SK-N-MC (cell line): ENCODE measurements around the gene RASL11A.
"Not testable (repeated sequence)": the region's sequence is repeated elsewhere in the genome, so short reads cannot be mapped to it uniquely, and the experiment has no call there.

Experiments used
- DNase-seq: peaks from one replicate; pipeline ENCODE4 v3.0.0-alpha.2; 2011; ENCODE audit warnings: low read depth, low spot score
- H3K27ac ChIP-seq: fragments of 200-600 bp; sonication (generic); 2 replicates; pipeline ENCODE4 v1.5.1; 2016; ENCODE audit warnings: mixed run types
- H3K36me3 ChIP-seq: fragments of 200-600 bp; sonication (generic); 2 replicates; pipeline ENCODE4 v1.6.1; 2017; ENCODE audit warnings: antibody characterized with exemption, low read length, mixed read lengths; ENCODE audit not compliant: insufficient read depth
- H3K4me3 ChIP-seq: fragments of 200-600 bp; sonication (generic); 2 replicates; pipeline ENCODE4 v1.5.1; 2016
- H3K9ac ChIP-seq: fragments of 200-600 bp; sonication (generic); 2 replicates; pipeline ENCODE4 v1.8.0; 2017; ENCODE audit warnings: mixed run types, mixed read lengths; ENCODE audit not compliant: insufficient read length
- H3K9me3 ChIP-seq: fragments of 200-600 bp; sonication (generic); 2 replicates; pipeline ENCODE4 v1.6.1; 2017; ENCODE audit warnings: low read depth, mild to moderate bottlenecking, antibody characterized with exemption, low read length, moderate library complexity, mixed read lengths
- EZH2 ChIP-seq: fragments of 200-600 bp; sonication (generic); IDR thresholded peaks from one replicate; pipeline ENCODE4 v1.6.1; 2017; ENCODE audit warnings: antibody characterized with exemption
- FOXP2 ChIP-seq: optimal IDR thresholded peaks from 2 replicates; pipeline ENCODE3; 2011; ENCODE audit warnings: mild to moderate bottlenecking, moderate library complexity; ENCODE audit not compliant: insufficient read depth; ENCODE audit errors: extremely low read length, control extremely low read depth
- POLR2AphosphoS5 ChIP-seq: IDR thresholded peaks from 2 replicates; pipeline ENCODE4 v1.6.1; 2012; ENCODE audit warnings: mild to moderate bottlenecking, low read depth, low read length, borderline replicate concordance

The RASL11A gene

GRCh38 chr13:27309967-27310598 is 39.5 kb downstream of the RASL11A start:
- H3K4me3 ChIP-seq: no peak overlapping the region
- H3K9me3 ChIP-seq: no peaks in the 10 kb centered on the region
- no peaks in the 10 kb centered on the region for H3K36me3 ChIP-seq
- H3K27ac ChIP-seq: no peak overlapping the region
- no peak overlapping the region for H3K9ac ChIP-seq
- no peak for DNase-seq
- TF ChIP-seq EZH2 (no peak), POLR2AphosphoS5 (no peak), FOXP2 (no peak)

- Histone ChIP-seq H3K9ac (no peak overlapping the region), H3K36me3 (no peaks in the 10 kb centered on the region), H3K27ac (no peak overlapping the region), H3K4me3 (no peak overlapping the region), H3K9me3 (no peaks in the 10 kb centered on the region)
- no peak for DNase-seq
- TF ChIP-seq EZH2: no peak
- no peak for TF ChIP-seq POLR2AphosphoS5
- TF ChIP-seq FOXP2: no peak
Measured at GRCh38 chr13:27310946-27311345, 40.3 kb downstream of the RASL11A start.

GRCh38 chr13:27311518-27312210 is 41.0 kb downstream of the RASL11A start:
- Histone ChIP-seq H3K9me3 (no peaks in the 10 kb centered on the region), H3K27ac (no peak overlapping the region), H3K36me3 (no peaks in the 10 kb centered on the region), H3K4me3 (no peak overlapping the region), H3K9ac (no peak overlapping the region)
- no peak for DNase-seq
- TF ChIP-seq FOXP2 (no peak), POLR2AphosphoS5 (no peak), EZH2 (no peak)

GRCh38 chr13:27313770-27314169 is 43.1 kb downstream of the RASL11A start:
- Histone ChIP-seq H3K27ac (no peak overlapping the region), H3K9me3 (no peaks in the 10 kb centered on the region), H3K9ac (no peak overlapping the region), H3K4me3 (no peak overlapping the region), H3K36me3 (no peaks in the 10 kb centered on the region)
- TF ChIP-seq FOXP2 (no peak), POLR2AphosphoS5 (no peak), EZH2 (no peak)
- DNase-seq: no peak

- Histone ChIP-seq H3K4me3 (no peak overlapping the region), H3K9me3 (no peaks in the 10 kb centered on the region), H3K27ac (no peak overlapping the region), H3K36me3 (no peaks in the 10 kb centered on the region), H3K9ac (no peak overlapping the region)
- TF ChIP-seq EZH2 (no peak), POLR2AphosphoS5 (no peak), FOXP2 (no peak)
- DNase-seq: no peak
Measured at GRCh38 chr13:27319404-27319803, 48.8 kb downstream of the RASL11A start.

GRCh38 chr13:27321468-27322431 is 51.1 kb downstream of the RASL11A start:
- TF ChIP-seq FOXP2: no peak
- no peak for TF ChIP-seq POLR2AphosphoS5
- TF ChIP-seq EZH2: no peak
- H3K9ac ChIP-seq: no peak overlapping the region
- H3K27ac ChIP-seq: no peak overlapping the region
- no peak overlapping the region for H3K4me3 ChIP-seq
- no peak for DNase-seq
- H3K36me3 ChIP-seq: no peaks in the 10 kb centered on the region
- no peaks in the 10 kb centered on the region for H3K9me3 ChIP-seq

- H3K27ac ChIP-seq, H3K36me3 ChIP-seq, DNase-seq, H3K9me3 ChIP-seq, H3K9ac ChIP-seq, H3K4me3 ChIP-seq: not testable (repeated sequence)
Measured at GRCh38 chr13:27322443-27322842, 51.8 kb downstream of the RASL11A start.
